ENCODE results near the gene KIF3A.
"Not testable (repeated sequence)": the region's sequence is repeated elsewhere in the genome, so short reads cannot be mapped to it uniquely, and the experiment has no call there.

KIF3A gene

GRCh38 chr5:132714456-132715307, 22.7 kb downstream of the KIF3A start:
- TF ChIP-seq CTCF (IDR thresholded peaks at IDR 0.05; ENCODE audit: low read depth, low read length): peak; percentile 30
- DNase-seq (ENCODE audit: extremely low read depth, low read depth): no peak

GRCh38 chr5:132708645-132709044, 28.7 kb downstream of the KIF3A start:
- TF ChIP-seq CTCF (IDR thresholded peaks at IDR 0.05; ENCODE audit: low read depth, low read length): no peak
- DNase-seq (ENCODE audit: extremely low read depth, low read depth): no peak

- no peak for TF ChIP-seq CTCF (IDR thresholded peaks at IDR 0.05; ENCODE audit: low read depth, low read length)
Measured at GRCh38 chr5:132704875-132705274, 32.5 kb downstream of the KIF3A start.

GRCh38 chr5:132695956-132696355, 41.4 kb downstream of the KIF3A start:
- TF ChIP-seq CTCF (IDR thresholded peaks at IDR 0.05; ENCODE audit: low read depth, low read length): no peak
- no peak for DNase-seq (ENCODE audit: extremely low read depth, low read depth)

More at GRCh38 chr5:132704875-132705274, 32.5 kb downstream of the KIF3A start:
- no peak for DNase-seq (ENCODE audit: extremely low read depth, low read depth)

- no peak for TF ChIP-seq CTCF (IDR thresholded peaks at IDR 0.05; ENCODE audit: low read depth, low read length)
Measured at GRCh38 chr5:132692632-132692967, 44.7 kb downstream of the KIF3A start.

GRCh38 chr5:132691755-132692631, 45.4 kb downstream of the KIF3A start:
- not testable (repeated sequence) for DNase-seq (ENCODE audit: extremely low read depth, low read depth)

More at GRCh38 chr5:132692632-132692967, 44.7 kb downstream of the KIF3A start:
- DNase-seq (ENCODE audit: extremely low read depth, low read depth): no peak

GRCh38 chr5:132690156-132690555, 47.2 kb downstream of the KIF3A start:
- DNase-seq (ENCODE audit: extremely low read depth, low read depth): no peak
- TF ChIP-seq CTCF (IDR thresholded peaks at IDR 0.05; ENCODE audit: low read depth, low read length): no peak

Measured in AG09319 (cell line).